ENCODE results near the gene THUMPD1. TPM values are rescaled to one million over a fixed set of nuclear protein-coding genes. Genes with fewer than 3 reads are reported as not detected.
"Not testable (repeated sequence)": the region's sequence is repeated elsewhere in the genome, so short reads cannot be mapped to it uniquely, and the experiment has no call there.

THUMPD1 gene
- total RNA-seq, 1 experiment from 2014 or later = 33.9 TPM

DNA sequence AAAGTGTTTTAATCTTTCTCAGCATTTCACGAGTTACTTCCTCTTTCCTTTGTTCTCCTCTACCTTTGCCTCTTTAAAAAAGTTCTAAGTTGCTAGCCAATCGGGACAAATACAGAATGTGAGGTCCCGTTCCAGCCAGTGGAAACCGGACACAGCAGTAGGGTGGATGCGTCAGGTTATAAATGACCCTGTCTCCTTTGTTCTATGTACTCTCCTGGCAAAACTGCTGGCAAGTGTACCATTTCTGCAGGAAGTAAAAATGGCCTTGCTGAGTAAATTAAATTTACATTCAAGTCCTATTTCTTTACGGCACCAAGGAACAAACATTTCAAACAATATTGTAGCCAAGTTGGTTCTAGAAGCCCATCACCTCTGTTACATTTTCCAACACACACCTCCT, 47.5 kb downstream of the THUMPD1 start:
- CTCF ChIA-PET; BruUV-seq (replicated peaks); intact Hi-C loops (cut with micrococcal nuclease): not testable (repeated sequence)

DNA sequence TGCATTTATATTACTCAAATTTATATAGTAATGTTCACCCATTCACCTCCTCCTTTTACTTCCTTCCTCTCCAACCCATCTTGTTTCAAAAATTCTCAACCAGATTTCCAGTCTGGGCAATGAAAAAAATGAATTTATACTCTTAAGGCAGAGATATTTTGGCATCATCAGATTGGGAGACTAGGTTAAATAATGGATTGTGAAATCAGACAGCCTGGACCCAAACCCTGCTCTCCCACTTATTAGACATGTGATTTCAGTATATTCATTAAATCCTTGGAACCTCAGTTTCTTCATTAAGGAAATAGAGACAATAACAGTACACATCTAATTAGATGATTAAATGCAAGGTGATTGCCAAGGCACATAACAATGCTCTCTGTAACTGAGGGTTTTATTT, 52.0 kb downstream of the THUMPD1 start:
- no peak overlapping the region for H3K27ac ChIP-seq (ENCODE audit: low read depth, low read length)
- ChIA-PET RAD21 (ENCODE audit: low non-redundant PET in 1 of 2, low total read pairs in 2 of 2, uncharacterized antibody in 2 of 2, unreplicated experiment in 2 of 2) (no interaction called here), POLR2A (no interaction called here), CTCF (no interaction called here)
- DNase-seq (ENCODE audit: low read depth, low spot score) (no peak), ATAC-seq (no peak)
- H2AFZ ChIP-seq (ENCODE audit: low read depth, low read length, poor library complexity, severe bottlenecking) = no peak overlapping the region
- H3K79me2 ChIP-seq (ENCODE audit: insufficient read depth, low read length) = no peaks in the 10 kb centered on the region
- TF ChIP-seq POLR2AphosphoS5 (IDR thresholded peaks at IDR 0.05; ENCODE audit: low read depth, low read length) (no peak), ZNF274 (IDR thresholded peaks at IDR 0.05; ENCODE audit: low read depth, low read length) (no peak), FOSL1 (IDR thresholded peaks at IDR 0.05; ENCODE audit: low read depth) (no peak), ELF1 (IDR thresholded peaks at IDR 0.05; ENCODE audit: borderline replicate concordance, low read depth) (no peak), CEBPB (IDR thresholded peaks at IDR 0.05; ENCODE audit: low read depth) (no peak), EZH2 (IDR thresholded peaks at IDR 0.05) (no peak)
- TF ChIP-seq, protein P1, sequence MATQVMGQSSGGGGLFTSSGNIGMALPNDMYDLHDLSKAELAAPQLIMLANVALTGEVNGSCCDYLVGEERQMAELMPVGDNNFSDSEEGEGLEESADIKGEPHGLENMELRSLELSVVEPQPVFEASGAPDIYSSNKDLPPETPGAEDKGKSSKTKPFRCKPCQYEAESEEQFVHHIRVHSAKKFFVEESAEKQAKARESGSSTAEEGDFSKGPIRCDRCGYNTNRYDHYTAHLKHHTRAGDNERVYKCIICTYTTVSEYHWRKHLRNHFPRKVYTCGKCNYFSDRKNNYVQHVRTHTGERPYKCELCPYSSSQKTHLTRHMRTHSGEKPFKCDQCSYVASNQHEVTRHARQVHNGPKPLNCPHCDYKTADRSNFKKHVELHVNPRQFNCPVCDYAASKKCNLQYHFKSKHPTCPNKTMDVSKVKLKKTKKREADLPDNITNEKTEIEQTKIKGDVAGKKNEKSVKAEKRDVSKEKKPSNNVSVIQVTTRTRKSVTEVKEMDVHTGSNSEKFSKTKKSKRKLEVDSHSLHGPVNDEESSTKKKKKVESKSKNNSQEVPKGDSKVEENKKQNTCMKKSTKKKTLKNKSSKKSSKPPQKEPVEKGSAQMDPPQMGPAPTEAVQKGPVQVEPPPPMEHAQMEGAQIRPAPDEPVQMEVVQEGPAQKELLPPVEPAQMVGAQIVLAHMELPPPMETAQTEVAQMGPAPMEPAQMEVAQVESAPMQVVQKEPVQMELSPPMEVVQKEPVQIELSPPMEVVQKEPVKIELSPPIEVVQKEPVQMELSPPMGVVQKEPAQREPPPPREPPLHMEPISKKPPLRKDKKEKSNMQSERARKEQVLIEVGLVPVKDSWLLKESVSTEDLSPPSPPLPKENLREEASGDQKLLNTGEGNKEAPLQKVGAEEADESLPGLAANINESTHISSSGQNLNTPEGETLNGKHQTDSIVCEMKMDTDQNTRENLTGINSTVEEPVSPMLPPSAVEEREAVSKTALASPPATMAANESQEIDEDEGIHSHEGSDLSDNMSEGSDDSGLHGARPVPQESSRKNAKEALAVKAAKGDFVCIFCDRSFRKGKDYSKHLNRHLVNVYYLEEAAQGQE (IDR thresholded peaks at IDR 0.05; ENCODE audit: low read depth) = no peak
- TF ChIP-seq, protein P2, sequence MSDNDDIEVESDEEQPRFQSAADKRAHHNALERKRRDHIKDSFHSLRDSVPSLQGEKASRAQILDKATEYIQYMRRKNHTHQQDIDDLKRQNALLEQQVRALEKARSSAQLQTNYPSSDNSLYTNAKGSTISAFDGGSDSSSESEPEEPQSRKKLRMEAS (IDR thresholded peaks at IDR 0.05) = no peak
- H4K20me1 ChIP-seq (ENCODE audit: insufficient read depth) = no peaks in the 10 kb centered on the region
- H3K4me2 ChIP-seq (ENCODE audit: low read length) = no peak overlapping the region
- intact Hi-C loops (cut with micrococcal nuclease) = no loop called here
- no peaks in the 10 kb centered on the region for H3K36me3 ChIP-seq (ENCODE audit: control insufficient read depth in 1 of 2, insufficient read depth in 2 of 2, low read length in 2 of 2)
- no peak overlapping the region for H3K4me3 ChIP-seq (replicated peaks in 1 of 2; ENCODE audit: low read depth in 1 of 2, low read length in 2 of 2)
- no peaks in the 10 kb centered on the region for H3K9me3 ChIP-seq (ENCODE audit: control insufficient read depth in 1 of 2, insufficient read depth in 1 of 2, low read depth in 1 of 2, low read length in 2 of 2)
- H3K27me3 ChIP-seq (ENCODE audit: insufficient read depth, low read length) = no peaks in the 10 kb centered on the region
- no peaks in the 10 kb centered on the region for H3K9me2 ChIP-seq (ENCODE audit: insufficient read depth)
- no TSS peak for BruUV-seq (replicated peaks)
- H3K4me1 ChIP-seq (ENCODE audit: control insufficient read depth in 1 of 2, insufficient read depth in 2 of 2, low read length in 2 of 2) = peaks cover 0 to 2% of the 10 kb centered on the region in 2 experiments; a peak in 1 of 4 replicates
- no peak overlapping the region for H3K9ac ChIP-seq (ENCODE audit: low read length)

More for the DNA sequence above, 47.5 kb downstream of the THUMPD1 start:
- H3K4me1 ChIP-seq (ENCODE audit: control insufficient read depth in 1 of 2, insufficient read depth in 2 of 2, low read length in 2 of 2); H3K9me3 ChIP-seq (ENCODE audit: control insufficient read depth in 1 of 2, insufficient read depth in 1 of 2, low read depth in 1 of 2, low read length in 2 of 2); RAD21 ChIA-PET (ENCODE audit: low non-redundant PET in 1 of 2, low total read pairs in 2 of 2, uncharacterized antibody in 2 of 2, unreplicated experiment in 2 of 2); H3K79me2 ChIP-seq (ENCODE audit: insufficient read depth, low read length); POLR2A ChIA-PET; H3K36me3 ChIP-seq (ENCODE audit: control insufficient read depth in 1 of 2, insufficient read depth in 2 of 2, low read length in 2 of 2); DNase-seq (ENCODE audit: low read depth, low spot score); H4K20me1 ChIP-seq (ENCODE audit: insufficient read depth); H3K4me3 ChIP-seq (replicated peaks in 1 of 2; ENCODE audit: low read depth in 1 of 2, low read length in 2 of 2); H3K4me2 ChIP-seq (ENCODE audit: low read length); H3K9me2 ChIP-seq (ENCODE audit: insufficient read depth); H3K27ac ChIP-seq (ENCODE audit: low read depth, low read length); ATAC-seq; H2AFZ ChIP-seq (ENCODE audit: low read depth, low read length, poor library complexity, severe bottlenecking); H3K9ac ChIP-seq (ENCODE audit: low read length): not testable (repeated sequence)
- H3K27me3 ChIP-seq (ENCODE audit: insufficient read depth, low read length) = peaks cover 14% of the 10 kb centered on the region; the same call in 1 of the 2 replicates

All from HCT116 (cell line).